IPS-18c (cell line): Measurements from ENCODE around the gene SLC44A4.
A peak's percentile ranks its signal among the peaks of the same experiment; 100 is the strongest.
"Not testable (repeated sequence)": the region's sequence is repeated elsewhere in the genome, so short reads cannot be mapped to it uniquely, and the experiment has no call there.

Experiments used
- H3K4me3 ChIP-seq: 2 replicates; pipeline ENCODE4 v1.7.0; 2013; ENCODE audit warnings: low read depth, mild to moderate bottlenecking, low read length, moderate library complexity; ENCODE audit not compliant: insufficient read depth
- H3K9me3 ChIP-seq: one replicate; pipeline ENCODE4 v1.6.1; 2013; ENCODE audit warnings: mild to moderate bottlenecking, low read length, moderate library complexity; ENCODE audit not compliant: control insufficient read depth, insufficient read depth

SLC44A4 gene

GRCh38 chr6:31827286-31828079 is 51.3 kb downstream of the SLC44A4 start, which contains the start of gene HSPA1B:
Gene HSPA1B, plus strand, starts transcription at chr6:31827738. Its CDS starts 213 bp downstream, at chr6:31827951.
- Histone ChIP-seq H3K4me3 (peak within 1 kb of the TSS; percentile 77), H3K9me3 (no peaks in the 10 kb centered on the region)

GRCh38 chr6:31826793-31827285 is 52.0 kb downstream of the SLC44A4 start:
- Histone ChIP-seq H3K9me3 (no peaks in the 10 kb centered on the region), H3K4me3 (peak overlapping the region; percentile 57)

- no peak overlapping the region for H3K4me3 ChIP-seq
- no peaks in the 10 kb centered on the region for H3K9me3 ChIP-seq
These were observed 53.2 kb downstream of the SLC44A4 start for GRCh38 chr6:31825553-31825952.

GRCh38 chr6:31823592-31824196 is 55.1 kb downstream of the SLC44A4 start:
- not testable (repeated sequence) for H3K4me3 ChIP-seq, H3K9me3 ChIP-seq

- H3K9me3 ChIP-seq, result no peaks in the 10 kb centered on the region
- H3K4me3 ChIP-seq, result peak overlapping the region; percentile 69
These were observed 56.6 kb downstream of the SLC44A4 start for GRCh38 chr6:31822036-31822821.

GRCh38 chr6:31821301-31822035 is 57.3 kb downstream of the SLC44A4 start:
- Histone ChIP-seq H3K4me3 (peak overlapping the region; percentile 69), H3K9me3 (no peaks in the 10 kb centered on the region)

- not testable (repeated sequence) for H3K4me3 ChIP-seq, H3K9me3 ChIP-seq
These were observed 58.4 kb downstream of the SLC44A4 start for GRCh38 chr6:31820399-31820798.

- H3K9me3 ChIP-seq, result no peaks in the 10 kb centered on the region
These were observed 58.9 kb downstream of the SLC44A4 start for GRCh38 chr6:31819871-31820299.

GRCh38 chr6:31817929-31818511 is 60.8 kb downstream of the SLC44A4 start:
- H3K4me3 ChIP-seq, H3K9me3 ChIP-seq: not testable (repeated sequence)

More at GRCh38 chr6:31819871-31820299, 58.9 kb downstream of the SLC44A4 start:
- no peak overlapping the region for H3K4me3 ChIP-seq

- H3K4me3 ChIP-seq, result peak overlapping the region; percentile 36
- H3K9me3 ChIP-seq, result not testable (repeated sequence)
These were observed 61.5 kb downstream of the SLC44A4 start for GRCh38 chr6:31817133-31817928.

- Histone ChIP-seq H3K4me3 (peak within 1 kb of the TSS; percentile 66), H3K9me3 (no peaks in the 10 kb centered on the region)
These were observed 63.6 kb downstream of the SLC44A4 start, which contains the start of the genes HSPA1A and HSPA1L for GRCh38 chr6:31815025-31815838. Gene HSPA1A, plus strand, starts transcription at chr6:31815543. Its CDS starts 214 bp downstream, at chr6:31815757. Gene HSPA1L, minus strand, starts transcription at chr6:31815283. Its CDS starts 3,311 bp downstream, at chr6:31811972.

GRCh38 chr6:31814677-31815024 is 64.1 kb downstream of the SLC44A4 start:
- Histone ChIP-seq H3K9me3 (no peaks in the 10 kb centered on the region), H3K4me3 (peak overlapping the region; percentile 55)

GRCh38 chr6:31813465-31813849 is 65.3 kb downstream of the SLC44A4 start:
- H3K4me3 ChIP-seq, result no peak overlapping the region
- no peaks in the 10 kb centered on the region for H3K9me3 ChIP-seq
